Skeletal muscle tissue (tissue), 4 donors: Measurements from ENCODE around the gene SLC22A13. TPM values are rescaled to one million over a fixed set of nuclear protein-coding genes. Genes with fewer than 3 reads are reported as not detected.
A peak's percentile ranks its signal among the peaks of the same experiment; 100 is the strongest.

Experiments
- H3K27ac ChIP-seq: one replicate; pipeline ENCODE4 v1.7.0; 2013; ENCODE audit warnings: mild to moderate bottlenecking, low read depth, low read length, inconsistent platforms
- H3K27me3 ChIP-seq, 3 donors: one replicate each; pipeline ENCODE4 v1.7.0; 2013; ENCODE audit warnings: low read length in 3 of 3; ENCODE audit not compliant: control insufficient read depth in 3 of 3, insufficient read depth in 3 of 3
- H3K36me3 ChIP-seq, 3 donors: one replicate each; pipeline ENCODE4 v1.7.0; 2013; ENCODE audit warnings: low read length in 3 of 3; ENCODE audit not compliant: control insufficient read depth in 3 of 3, insufficient read depth in 3 of 3
- H3K4me1 ChIP-seq, 3 donors: one replicate each; pipeline ENCODE4 v1.7.0; 2013; ENCODE audit warnings: low read length in 3 of 3, mild to moderate bottlenecking in 3 of 3; ENCODE audit not compliant: control insufficient read depth in 3 of 3, insufficient read depth in 3 of 3
- H3K4me3 ChIP-seq, 3 donors: one replicate each; pipeline ENCODE4 v1.7.0; 2013; ENCODE audit warnings: low read length in 3 of 3
- H3K9ac ChIP-seq, 3 donors: one replicate each; pipeline ENCODE4 v1.7.0; 2013; ENCODE audit warnings: low read length in 3 of 3, mild to moderate bottlenecking in 3 of 3, moderate library complexity in 2 of 3, low read depth in 1 of 3
- H3K9me3 ChIP-seq, 3 donors: one replicate each; pipeline ENCODE4 v1.7.0; 2013; ENCODE audit warnings: low read length in 3 of 3; ENCODE audit not compliant: control insufficient read depth in 3 of 3
- total RNA-seq: library from RNA; depleted of rRNA; stranded (reverse); fragments of >200 nt; gene quantifications from one replicate; pipeline ENCODE4 v1.2.3, GENCODE V29; 2014
- donor health status: Osteomylitis.

Gene SLC22A13
- total RNA-seq, 1 donor from 2014 or later, result not detected

- no peak overlapping the region for H3K27ac ChIP-seq
- H3K4me1 ChIP-seq, result peaks cover 0 to 3% (median 0%) of the 10 kb centered on the region in 3 donors
- no peaks in the 10 kb centered on the region for H3K27me3 ChIP-seq
- no peaks in the 10 kb centered on the region for H3K9me3 ChIP-seq
- H3K36me3 ChIP-seq, result peaks cover 12 to 21% (median 19%) of the 10 kb centered on the region in 3 donors
- H3K4me3 ChIP-seq, result no peak overlapping the region
- no peak overlapping the region for H3K9ac ChIP-seq
Observed at GRCh38 chr3:38257583-38257982, 8.0 kb upstream of the SLC22A13 start.

GRCh38 chr3:38260474-38260873, 5.1 kb upstream of the SLC22A13 start:
- no peaks in the 10 kb centered on the region for H3K9me3 ChIP-seq
- H3K4me1 ChIP-seq, result peaks cover 17 to 21% (median 19%) of the 10 kb centered on the region in 3 donors
- H3K4me3 ChIP-seq, result no peak overlapping the region
- H3K27ac ChIP-seq, result no peak overlapping the region
- H3K36me3 ChIP-seq, result no peaks in the 10 kb centered on the region
- H3K27me3 ChIP-seq, result no peaks in the 10 kb centered on the region
- no peak overlapping the region for H3K9ac ChIP-seq

- peak overlapping the region in 1 of 3 donors; percentile 6 for H3K4me3 ChIP-seq
- H3K9ac ChIP-seq, result peak overlapping the region in 1 of 3 donors; percentile 51
- H3K9me3 ChIP-seq, result no peaks in the 10 kb centered on the region
- H3K27me3 ChIP-seq, result no peaks in the 10 kb centered on the region
- H3K4me1 ChIP-seq, result peaks cover 17 to 29% (median 24%) of the 10 kb centered on the region in 3 donors
- no peaks in the 10 kb centered on the region for H3K36me3 ChIP-seq
- H3K27ac ChIP-seq, result peak overlapping the region; percentile 60
Observed at GRCh38 chr3:38264353-38264771, 1.2 kb upstream of the SLC22A13 start.

- Histone ChIP-seq H3K4me3 (no peak overlapping the region), H3K27ac (peak overlapping the region; percentile 32), H3K36me3 (no peaks in the 10 kb centered on the region), H3K27me3 (no peaks in the 10 kb centered on the region), H3K9me3 (no peaks in the 10 kb centered on the region), H3K4me1 (peaks cover 17 to 29% (median 24%) of the 10 kb centered on the region in 3 donors), H3K9ac (peak overlapping the region in 1 of 3 donors; percentile 51)
Observed at GRCh38 chr3:38264779-38265178, 833 bp upstream of the SLC22A13 start.

GRCh38 chr3:38266810-38267209, 1.2 kb downstream of the SLC22A13 start:
- H3K9me3 ChIP-seq, result no peaks in the 10 kb centered on the region
- H3K4me3 ChIP-seq, result no peak overlapping the region
- H3K27me3 ChIP-seq, result no peaks in the 10 kb centered on the region
- H3K36me3 ChIP-seq, result no peaks in the 10 kb centered on the region
- no peak overlapping the region for H3K9ac ChIP-seq
- no peak overlapping the region for H3K27ac ChIP-seq
- H3K4me1 ChIP-seq, result peaks cover 17 to 29% (median 24%) of the 10 kb centered on the region in 3 donors

GRCh38 chr3:38267662-38268061, 2.0 kb downstream of the SLC22A13 start:
- H3K9me3 ChIP-seq, result no peaks in the 10 kb centered on the region
- H3K27ac ChIP-seq, result no peak overlapping the region
- H3K4me1 ChIP-seq, result peaks cover 15 to 29% (median 24%) of the 10 kb centered on the region in 3 donors
- H3K9ac ChIP-seq, result no peak overlapping the region
- no peaks in the 10 kb centered on the region for H3K27me3 ChIP-seq
- no peak overlapping the region for H3K4me3 ChIP-seq
- no peaks in the 10 kb centered on the region for H3K36me3 ChIP-seq

GRCh38 chr3:38268087-38268486, 2.5 kb downstream of the SLC22A13 start:
- H3K9ac ChIP-seq, result no peak overlapping the region
- no peaks in the 10 kb centered on the region for H3K9me3 ChIP-seq
- peaks cover 13 to 27% (median 24%) of the 10 kb centered on the region in 3 donors for H3K4me1 ChIP-seq
- no peaks in the 10 kb centered on the region for H3K36me3 ChIP-seq
- no peaks in the 10 kb centered on the region for H3K27me3 ChIP-seq
- no peak overlapping the region for H3K27ac ChIP-seq
- no peak overlapping the region for H3K4me3 ChIP-seq

GRCh38 chr3:38268522-38268921, 2.9 kb downstream of the SLC22A13 start:
- Histone ChIP-seq H3K27me3 (no peaks in the 10 kb centered on the region), H3K4me1 (peaks cover 10 to 24% (median 21%) of the 10 kb centered on the region in 3 donors), H3K27ac (no peak overlapping the region), H3K9ac (no peak overlapping the region), H3K36me3 (no peaks in the 10 kb centered on the region), H3K9me3 (no peaks in the 10 kb centered on the region), H3K4me3 (no peak overlapping the region)

- H3K4me3 ChIP-seq, result no peak overlapping the region
- peaks cover 0 to 5% (median 5%) of the 10 kb centered on the region in 3 donors for H3K36me3 ChIP-seq
- H3K9ac ChIP-seq, result no peak overlapping the region
- peaks cover 0 to 6% (median 4%) of the 10 kb centered on the region in 3 donors for H3K4me1 ChIP-seq
- H3K27ac ChIP-seq, result no peak overlapping the region
- no peaks in the 10 kb centered on the region for H3K9me3 ChIP-seq
- H3K27me3 ChIP-seq, result no peaks in the 10 kb centered on the region
Observed at GRCh38 chr3:38270606-38271005, 5.0 kb downstream of the SLC22A13 start.

GRCh38 chr3:38271553-38271952, 5.9 kb downstream of the SLC22A13 start:
- H3K27ac ChIP-seq, result no peak overlapping the region
- H3K9me3 ChIP-seq, result no peaks in the 10 kb centered on the region
- H3K36me3 ChIP-seq, result peaks cover 0 to 9% (median 5%) of the 10 kb centered on the region in 3 donors
- no peaks in the 10 kb centered on the region for H3K4me1 ChIP-seq
- H3K9ac ChIP-seq, result no peak overlapping the region
- no peaks in the 10 kb centered on the region for H3K27me3 ChIP-seq
- H3K4me3 ChIP-seq, result no peak overlapping the region
